MG63 (cell line): ENCODE measurements around the gene PPM1G. TPM values are rescaled to one million over a fixed set of nuclear protein-coding genes. Genes with fewer than 3 reads are reported as not detected.
"Not testable (repeated sequence)": the region's sequence is repeated elsewhere in the genome, so short reads cannot be mapped to it uniquely, and the experiment has no call there.

Source experiments
- DNase-seq: peaks from one replicate; pipeline ENCODE4 v3.0.0-alpha.2; 2020
- H3K27me3 ChIP-seq: fragments of 250-450 bp; sonication (Bioruptor Pico); 2 replicates; pipeline ENCODE4 v1.5.1; 2020; ENCODE audit warnings: mild to moderate bottlenecking, moderate library complexity
- H3K36me3 ChIP-seq: fragments of 250-450 bp; sonication (Bioruptor Pico); 2 replicates; pipeline ENCODE4 v1.5.1; 2020; ENCODE audit warnings: mild to moderate bottlenecking, moderate library complexity
- H3K4me3 ChIP-seq: fragments of 250-450 bp; sonication (Bioruptor Pico); 2 replicates; pipeline ENCODE4 v1.5.1; 2020; ENCODE audit warnings: mild to moderate bottlenecking, moderate library complexity
- H3K9me3 ChIP-seq: fragments of 250-450 bp; sonication (Bioruptor Pico); 2 replicates; pipeline ENCODE4 v1.5.1; 2020; ENCODE audit warnings: mild to moderate bottlenecking, moderate library complexity
- total RNA-seq: library from RNA; depleted of rRNA; stranded (reverse); fragments of >200 nt; shearing (Covaris generic); gene quantifications from 2 replicates; pipeline ENCODE4 v1.2.3, GENCODE V29; 2014; ENCODE audit warnings: low replicate concordance; rRNA removed

PPM1G gene
- total RNA-seq, 1 experiment from 2014 or later = 139 TPM

GRCh38 chr2:27362678-27363420 is 46.5 kb downstream of the PPM1G start:
- Histone ChIP-seq H3K4me3 (no peak overlapping the region), H3K36me3 (peaks cover 38% of the 10 kb centered on the region), H3K27me3 (no peaks in the 10 kb centered on the region), H3K9me3 (no peaks in the 10 kb centered on the region)
- no peak for DNase-seq

- Histone ChIP-seq H3K9me3 (no peaks in the 10 kb centered on the region), H3K36me3 (peaks cover 13% of the 10 kb centered on the region), H3K27me3 (no peaks in the 10 kb centered on the region), H3K4me3 (peak within 1 kb of the TSS; percentile 75)
- DNase-seq = peak; percentile 95
Measured at GRCh38 chr2:27356382-27357181, 52.8 kb downstream of the PPM1G start, which contains the start of gene GTF3C2. TSS of gene GTF3C2 (minus strand) at chr2:27356764. CDS start at chr2:27343554, 13,210 bp downstream.

GRCh38 chr2:27356056-27356381 is 53.4 kb downstream of the PPM1G start:
- H3K36me3 ChIP-seq = peaks cover 13% of the 10 kb centered on the region
- peak; percentile 59 for DNase-seq
- H3K9me3 ChIP-seq = no peaks in the 10 kb centered on the region
- H3K4me3 ChIP-seq = peak overlapping the region; percentile 75
- H3K27me3 ChIP-seq = no peaks in the 10 kb centered on the region

GRCh38 chr2:27354597-27354927 is 54.8 kb downstream of the PPM1G start:
- Histone ChIP-seq H3K36me3 (peaks cover 16% of the 10 kb centered on the region), H3K27me3 (no peaks in the 10 kb centered on the region), H3K9me3 (no peaks in the 10 kb centered on the region), H3K4me3 (no peak overlapping the region; the same call in 1 of the 2 replicates)
- DNase-seq = no peak

GRCh38 chr2:27353762-27354596 is 55.4 kb downstream of the PPM1G start:
- peaks cover 16% of the 10 kb centered on the region for H3K36me3 ChIP-seq
- no peaks in the 10 kb centered on the region for H3K27me3 ChIP-seq
- no peak overlapping the region; the same call in 1 of the 2 replicates for H3K4me3 ChIP-seq
- H3K9me3 ChIP-seq = no peaks in the 10 kb centered on the region
- DNase-seq = peak; percentile 75

GRCh38 chr2:27353386-27353761 is 56.0 kb downstream of the PPM1G start:
- H3K27me3 ChIP-seq, H3K4me3 ChIP-seq, H3K9me3 ChIP-seq, DNase-seq: not testable (repeated sequence)
- H3K36me3 ChIP-seq = peaks cover 14% of the 10 kb centered on the region

GRCh38 chr2:27351802-27352598 is 57.4 kb downstream of the PPM1G start:
- no peaks in the 10 kb centered on the region for H3K9me3 ChIP-seq
- DNase-seq = no peak

GRCh38 chr2:27350106-27350693 is 59.2 kb downstream of the PPM1G start:
- no peaks in the 10 kb centered on the region for H3K27me3 ChIP-seq
- peaks cover 12% of the 10 kb centered on the region for H3K36me3 ChIP-seq
- no peaks in the 10 kb centered on the region for H3K9me3 ChIP-seq
- no peak for DNase-seq
- no peak overlapping the region for H3K4me3 ChIP-seq

More at GRCh38 chr2:27351802-27352598, 57.4 kb downstream of the PPM1G start:
- H3K27me3 ChIP-seq = no peaks in the 10 kb centered on the region
- peaks cover 12% of the 10 kb centered on the region for H3K36me3 ChIP-seq
- H3K4me3 ChIP-seq = no peak overlapping the region

GRCh38 chr2:27347641-27348040 is 61.8 kb downstream of the PPM1G start:
- Histone ChIP-seq H3K4me3 (no peak overlapping the region), H3K27me3 (no peaks in the 10 kb centered on the region), H3K36me3 (peaks cover 17% of the 10 kb centered on the region), H3K9me3 (no peaks in the 10 kb centered on the region)
- no peak for DNase-seq

- H3K36me3 ChIP-seq = peaks cover 52% of the 10 kb centered on the region
Measured at GRCh38 chr2:27336173-27336572, 73.2 kb downstream of the PPM1G start.

GRCh38 chr2:27335311-27335710 is 74.1 kb downstream of the PPM1G start:
- H3K4me3 ChIP-seq = no peak overlapping the region
- H3K27me3 ChIP-seq = no peaks in the 10 kb centered on the region
- no peak for DNase-seq
- H3K9me3 ChIP-seq = no peaks in the 10 kb centered on the region
- peaks cover 52% of the 10 kb centered on the region for H3K36me3 ChIP-seq

More at GRCh38 chr2:27336173-27336572, 73.2 kb downstream of the PPM1G start:
- Histone ChIP-seq H3K27me3 (no peaks in the 10 kb centered on the region), H3K9me3 (no peaks in the 10 kb centered on the region), H3K4me3 (no peak overlapping the region)
- DNase-seq = no peak

Other genes with a start within 250 kb of the PPM1G start
- gene ATRAID, start 197.6 kb downstream of the PPM1G start, total RNA-seq = 186 and 199 TPM in 2 replicates
- 6.2 and 15.1 TPM in 2 replicates for gene SLC5A6, start 197.3 kb downstream of the PPM1G start, total RNA-seq
- 18.7 and 38.9 TPM in 2 replicates for gene CAD, start 192.2 kb downstream of the PPM1G start, total RNA-seq
- not detected in 2 replicates for gene SLC30A3, start 146.5 kb downstream of the PPM1G start, total RNA-seq
- gene DNAJC5G, start 134.2 kb downstream of the PPM1G start, total RNA-seq = not detected in 2 replicates
- 2.1 TPM in 1 of 2 replicates, not detected in the other for gene TRIM54, start 127.2 kb downstream of the PPM1G start, total RNA-seq
- gene UCN, start 101.1 kb downstream of the PPM1G start, total RNA-seq = 1.3 TPM in 1 of 2 replicates, not detected in the other
- 66.5 and 72.4 TPM in 2 replicates for gene MPV17, start 86.5 kb downstream of the PPM1G start, total RNA-seq
- 53.5 and 56.5 TPM in 2 replicates for gene GTF3C2, start 52.8 kb downstream of the PPM1G start, total RNA-seq
- gene EIF2B4, start 39.3 kb downstream of the PPM1G start, total RNA-seq = 33.6 and 48.0 TPM in 2 replicates
- gene SNX17, start 39.0 kb downstream of the PPM1G start, total RNA-seq = 195 and 280 TPM in 2 replicates
- 0.74 and 6.5 TPM in 2 replicates for gene ZNF513, start 28.9 kb downstream of the PPM1G start, total RNA-seq
- 150 and 154 TPM in 2 replicates for gene NRBP1, start 19.0 kb upstream of the PPM1G start, total RNA-seq
- not detected in 2 replicates for gene KRTCAP3, start 32.8 kb upstream of the PPM1G start, total RNA-seq
- 8.7 and 40.1 TPM in 2 replicates for gene IFT172, start 80.2 kb upstream of the PPM1G start, total RNA-seq
- 0.53 TPM in 1 of 2 replicates, not detected in the other for gene FNDC4, start 85.6 kb upstream of the PPM1G start, total RNA-seq
- gene GCKR, start 87.2 kb upstream of the PPM1G start, total RNA-seq = not detected in 2 replicates
- 31.4 and 50.2 TPM in 2 replicates for gene ZNF512, start 173.5 kb upstream of the PPM1G start, total RNA-seq
- gene CCDC121, start 219.4 kb upstream of the PPM1G start, total RNA-seq = 1.2 and 3.3 TPM in 2 replicates
- gene GPN1, start 219.5 kb upstream of the PPM1G start, total RNA-seq = 34.2 and 49.6 TPM in 2 replicates